Fibroblast of skin of back (primary cell): ENCODE measurements around the gene LBX1.
A peak's percentile ranks its signal among the peaks of the same experiment; 100 is the strongest.

Source experiments
- DNase-seq: peaks from one replicate; pipeline ENCODE4 v3.0.0-alpha.2; 2013

The LBX1 gene

DNA sequence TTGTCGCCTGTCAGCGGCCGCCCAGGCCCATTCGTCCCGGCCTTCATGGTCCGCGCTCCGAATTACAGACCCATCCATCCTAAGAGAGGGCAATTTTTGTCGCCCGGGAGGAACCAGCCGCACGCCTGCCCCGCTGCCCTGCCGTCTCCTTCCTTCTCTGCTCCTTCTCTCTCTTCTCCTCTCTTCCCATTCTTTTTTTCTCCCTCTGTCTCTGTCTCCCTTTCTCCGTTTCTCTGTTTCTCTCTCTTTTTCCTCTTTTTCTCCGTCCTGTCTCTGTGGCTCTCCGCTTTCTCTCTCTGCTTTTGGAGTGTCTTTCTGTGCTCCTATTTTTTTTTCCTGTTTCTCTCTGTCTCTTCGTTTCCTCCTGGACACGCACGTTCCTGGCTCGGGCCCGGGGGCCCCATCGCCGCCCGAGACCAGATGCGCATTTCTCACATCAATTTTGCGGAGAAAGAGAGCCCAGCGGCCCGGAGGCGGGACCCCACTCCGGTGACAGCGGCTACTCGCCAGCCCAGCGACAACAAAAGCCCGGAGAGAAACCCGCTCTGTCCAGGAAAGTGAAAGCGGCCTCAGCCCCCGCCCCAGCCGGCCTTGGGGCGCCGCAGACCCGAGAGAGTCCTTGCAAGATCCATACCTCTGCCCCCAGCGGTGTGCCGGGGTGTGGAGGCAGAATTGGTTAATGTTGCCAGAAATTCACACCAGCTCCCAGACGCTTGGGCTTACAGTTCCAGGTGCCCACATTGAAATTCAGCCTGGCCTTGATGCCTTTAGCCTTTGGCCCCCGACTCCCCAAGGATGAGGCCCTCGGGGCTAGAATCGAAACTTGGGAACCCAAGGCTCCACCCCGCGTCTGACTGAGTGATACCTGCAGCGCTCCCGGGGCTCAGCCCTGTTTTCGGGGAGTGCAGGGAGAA lies 4.1 kb downstream of the LBX1 start:
- no peak for DNase-seq

DNA sequence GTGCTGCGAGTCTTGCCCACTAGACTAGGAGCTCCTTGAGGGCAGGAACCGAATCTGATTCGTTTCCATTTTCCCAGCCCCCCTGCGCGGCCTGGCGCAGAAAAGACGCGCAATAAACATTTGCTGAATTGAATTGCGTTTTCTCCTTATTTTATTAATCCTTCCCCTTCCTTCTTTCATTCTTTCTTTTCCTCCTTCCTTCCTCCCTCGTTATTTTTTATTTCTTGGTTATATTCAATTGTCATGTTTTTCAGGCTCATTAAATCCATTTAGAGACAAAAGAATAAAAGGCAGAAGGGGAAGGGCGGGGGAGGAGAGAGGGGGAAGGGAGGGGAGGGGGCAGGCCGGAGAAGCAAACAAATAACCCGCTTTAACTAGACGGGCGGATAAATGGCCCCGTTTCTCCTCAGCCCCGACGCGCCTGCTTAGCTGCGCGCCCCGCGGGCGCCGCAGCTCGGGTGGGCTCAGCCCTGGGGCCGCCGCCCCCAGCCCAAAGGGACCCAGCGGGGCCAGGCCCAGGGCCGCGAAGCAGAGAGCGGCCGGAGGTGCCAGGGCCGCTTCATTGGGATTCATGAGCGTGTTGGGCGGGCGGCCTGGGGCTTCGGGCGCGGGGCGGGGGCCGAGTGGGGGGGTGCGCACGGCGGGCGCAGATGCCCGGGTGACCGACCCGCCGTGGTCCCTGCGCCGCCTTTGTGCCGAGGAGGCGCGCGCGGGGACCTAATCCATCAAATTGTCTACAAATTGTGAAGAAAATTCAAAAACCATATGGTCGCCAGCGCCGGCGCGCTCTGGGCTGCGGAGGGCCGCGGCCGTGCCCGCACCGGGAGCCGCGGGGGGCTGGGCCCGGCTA lies 5.0 kb downstream of the LBX1 start:
- no peak for DNase-seq

DNA sequence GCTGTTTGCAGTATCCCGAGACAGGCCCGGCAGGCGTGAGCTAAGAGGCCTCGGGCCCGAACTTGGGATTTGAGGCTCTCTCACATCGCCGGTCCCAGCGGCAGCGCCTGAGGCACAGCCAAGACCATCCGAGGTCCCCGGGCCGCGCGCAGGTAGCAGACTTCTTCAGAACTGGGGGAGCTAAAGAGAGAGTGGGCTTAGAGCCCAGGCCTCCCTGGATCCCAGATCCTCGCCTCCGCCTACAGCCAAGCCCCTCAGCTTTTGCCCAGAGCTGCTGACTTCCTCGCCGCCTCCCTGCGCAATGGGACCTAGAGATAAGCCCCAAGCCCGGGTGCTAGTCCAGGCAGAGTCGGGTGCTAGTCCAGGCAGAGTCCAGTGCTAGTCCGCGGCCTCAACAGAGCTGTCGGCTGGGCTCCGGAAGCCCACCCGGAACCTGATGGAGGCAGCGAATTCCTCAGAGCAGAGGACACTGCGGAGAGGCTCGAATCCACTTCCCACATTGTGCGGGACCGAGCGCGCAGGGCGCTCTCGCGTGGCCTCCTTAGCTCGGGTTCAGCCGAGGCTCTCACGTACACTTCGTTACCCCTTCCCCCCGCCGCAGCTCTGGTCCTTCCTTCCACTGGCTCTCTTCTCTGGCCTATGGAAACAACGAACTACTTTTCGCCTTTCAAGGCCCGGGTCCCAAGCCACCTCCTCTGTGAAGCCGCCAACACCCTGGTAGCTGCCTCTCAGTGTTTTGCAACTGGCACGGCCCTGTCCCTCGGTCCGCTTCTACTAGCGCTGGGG lies 5.8 kb downstream of the LBX1 start:
- DNase-seq, result no peak

DNA sequence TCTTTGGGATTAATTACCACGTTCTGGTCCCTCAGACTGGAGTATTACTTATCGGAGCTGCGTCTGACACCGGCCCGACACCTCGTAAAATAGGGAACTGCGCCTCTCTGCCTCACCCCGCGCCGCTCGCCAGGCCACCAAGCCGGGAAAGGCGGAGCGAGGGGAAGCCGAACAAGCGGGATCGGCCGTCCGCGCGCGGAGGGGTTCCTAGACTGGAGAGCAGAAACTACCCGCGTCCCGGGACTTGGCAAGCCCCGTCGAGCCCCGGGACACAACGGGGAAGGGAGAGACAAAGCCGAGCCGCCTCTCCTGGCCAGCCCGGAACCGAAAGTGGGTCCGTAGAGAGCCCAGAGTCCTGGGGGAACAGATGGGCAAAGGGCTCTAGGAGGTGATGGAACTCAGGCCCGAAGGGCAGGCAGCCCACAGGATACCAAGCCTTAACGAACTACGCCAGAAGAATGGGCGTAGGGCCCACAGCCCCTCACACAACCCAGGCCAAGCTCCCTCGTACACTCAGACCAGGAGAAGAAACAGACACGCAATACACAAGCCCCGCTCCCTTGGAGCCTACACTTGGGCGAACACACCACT lies 6.5 kb downstream of the LBX1 start:
- no peak for DNase-seq

DNA sequence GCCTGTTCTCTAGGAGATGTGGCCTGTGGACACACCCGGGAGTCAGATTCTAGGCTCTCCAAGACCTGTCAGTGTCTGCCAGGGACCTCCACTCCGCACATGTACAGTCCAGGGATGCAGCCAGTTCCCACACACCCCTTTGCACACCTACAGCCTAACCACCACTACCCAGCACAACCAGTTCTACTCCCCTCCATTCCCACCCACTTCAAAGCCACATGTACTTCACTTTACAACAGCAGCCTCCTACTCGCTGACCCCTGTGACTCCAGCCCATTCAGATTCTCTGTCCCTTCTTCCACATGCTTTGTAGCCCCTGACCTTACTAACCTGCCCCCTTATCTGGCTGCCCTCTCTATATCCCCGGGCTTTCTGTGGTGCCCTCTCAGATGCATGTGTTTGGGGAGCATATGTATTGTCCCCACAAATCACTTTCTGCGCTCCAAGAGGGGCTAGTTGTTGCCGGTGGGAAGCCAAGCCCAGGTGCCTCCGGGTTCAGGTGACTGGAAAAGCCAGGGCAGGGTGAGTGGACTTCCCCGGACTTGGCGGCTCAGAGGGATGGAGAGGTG lies 7.2 kb downstream of the LBX1 start:
- DNase-seq, result no peak

DNA sequence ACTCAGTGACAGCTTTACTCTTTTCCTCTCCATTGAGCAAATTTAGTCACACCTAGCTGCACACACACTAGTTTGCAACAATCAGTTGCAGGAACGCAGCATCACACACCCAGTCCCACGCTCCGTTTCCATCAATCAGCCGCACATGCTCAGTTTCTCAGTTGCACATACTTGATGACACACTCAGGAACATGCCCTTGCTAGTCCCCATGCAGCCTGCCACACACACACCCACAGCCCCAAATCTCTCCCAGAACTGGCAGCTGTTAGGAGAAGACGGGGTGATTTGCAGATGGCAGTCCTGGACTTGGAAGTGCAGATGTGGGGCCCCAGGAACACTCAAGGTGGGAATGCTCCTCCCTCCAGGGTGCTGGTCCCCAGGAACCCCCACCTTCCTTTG lies 7.7 kb downstream of the LBX1 start:
- DNase-seq, result no peak

DNA sequence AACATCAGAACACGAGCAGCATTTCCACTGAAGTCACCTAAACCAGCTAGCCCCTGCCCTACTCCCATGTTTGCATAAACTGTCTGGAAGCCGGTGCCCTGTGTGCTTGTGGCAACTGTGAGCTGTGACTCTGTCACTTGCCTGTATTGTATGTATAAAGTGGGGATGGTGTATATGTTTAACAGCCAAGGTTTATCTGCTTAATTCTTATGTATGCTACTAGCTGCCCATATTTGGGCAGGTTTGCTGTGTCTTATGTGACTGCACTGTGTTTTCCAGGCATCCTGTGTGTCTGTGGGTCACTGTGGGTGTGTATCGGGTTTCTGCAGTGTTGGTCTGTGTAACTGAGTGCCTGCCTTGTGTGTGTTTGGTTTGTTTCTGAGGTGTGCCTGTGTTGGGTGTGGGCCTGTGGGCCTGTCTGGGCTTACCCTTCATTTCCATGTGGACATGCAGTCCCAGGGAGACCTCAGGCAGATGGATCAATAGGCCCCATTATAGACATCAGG lies 9.3 kb downstream of the LBX1 start:
- DNase-seq, result no peak

DNA sequence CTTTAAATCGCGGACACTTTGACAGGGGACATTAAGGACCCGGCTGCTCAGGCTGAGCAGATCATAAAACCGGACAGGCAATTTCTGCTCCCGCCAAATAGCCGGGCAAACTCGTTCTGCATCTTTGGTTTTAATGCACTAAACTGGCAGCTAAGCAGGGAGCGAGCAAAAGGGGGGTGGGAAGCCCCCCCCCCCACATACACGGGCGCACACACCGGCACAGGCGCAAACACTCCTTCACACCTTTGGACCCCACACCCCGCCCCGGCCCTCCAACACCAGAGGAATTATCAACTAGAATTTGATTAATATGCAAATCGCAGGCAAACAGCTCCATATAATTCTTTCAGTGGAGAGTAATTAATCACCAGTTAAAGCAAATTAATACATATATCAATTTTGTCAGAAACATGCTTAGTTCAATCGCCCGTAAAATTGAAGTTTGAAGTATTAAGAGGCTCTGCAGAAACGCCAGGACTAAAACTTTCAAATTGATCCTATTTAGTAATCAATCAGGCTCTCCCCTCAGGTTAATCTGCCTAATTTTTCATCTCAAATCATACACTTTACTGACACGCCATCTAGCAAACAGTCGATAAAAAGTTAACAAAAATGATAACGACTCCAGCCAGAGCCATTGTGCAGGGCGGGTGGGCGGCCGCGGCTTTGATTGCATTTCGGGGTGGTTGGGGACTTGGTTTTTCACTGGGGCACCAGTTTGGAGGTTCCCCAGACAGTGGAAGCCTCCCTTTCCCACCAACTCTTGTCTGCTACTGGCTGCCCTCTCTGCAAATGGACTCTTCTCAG lies 9.9 kb downstream of the LBX1 start:
- DNase-seq, result no peak

DNA sequence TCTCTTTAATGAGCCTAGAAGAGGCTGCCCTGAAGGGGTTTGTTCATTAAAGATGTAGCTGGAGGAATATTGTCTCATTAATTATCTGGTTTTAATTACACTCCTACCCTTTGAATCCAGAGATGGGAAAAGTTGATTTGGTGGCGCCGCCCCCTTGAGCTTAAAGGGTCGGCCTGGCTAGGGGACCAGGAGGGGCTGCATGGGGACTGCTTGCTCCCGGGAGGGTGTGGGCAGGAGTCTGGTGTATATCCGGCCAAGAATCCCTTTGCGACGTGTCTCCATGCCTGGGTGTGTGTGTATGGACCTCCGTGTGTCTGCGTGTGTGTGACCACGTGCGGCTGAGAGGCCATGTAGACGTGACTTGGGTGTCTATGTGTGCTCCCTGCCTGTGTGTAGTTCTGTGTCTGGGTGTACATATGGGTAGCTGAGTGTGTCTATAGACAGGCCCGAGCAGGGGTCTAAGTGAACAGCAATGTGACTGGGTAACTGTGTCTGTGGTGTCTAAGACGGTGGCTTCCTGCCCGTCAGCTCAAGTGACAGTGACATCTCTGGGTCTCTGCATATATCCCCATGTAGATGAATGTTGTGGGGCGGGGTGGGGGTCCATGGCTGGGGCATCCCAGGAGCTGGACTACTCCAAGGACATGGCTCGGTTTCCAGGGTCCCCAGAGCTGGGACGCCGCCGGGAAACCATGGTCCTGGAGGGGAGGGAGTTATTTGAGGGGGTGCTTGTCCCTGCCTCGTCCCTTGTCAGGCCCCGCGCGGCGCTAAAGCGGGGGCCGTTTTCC lies 10.7 kb downstream of the LBX1 start:
- DNase-seq, result no peak

DNA sequence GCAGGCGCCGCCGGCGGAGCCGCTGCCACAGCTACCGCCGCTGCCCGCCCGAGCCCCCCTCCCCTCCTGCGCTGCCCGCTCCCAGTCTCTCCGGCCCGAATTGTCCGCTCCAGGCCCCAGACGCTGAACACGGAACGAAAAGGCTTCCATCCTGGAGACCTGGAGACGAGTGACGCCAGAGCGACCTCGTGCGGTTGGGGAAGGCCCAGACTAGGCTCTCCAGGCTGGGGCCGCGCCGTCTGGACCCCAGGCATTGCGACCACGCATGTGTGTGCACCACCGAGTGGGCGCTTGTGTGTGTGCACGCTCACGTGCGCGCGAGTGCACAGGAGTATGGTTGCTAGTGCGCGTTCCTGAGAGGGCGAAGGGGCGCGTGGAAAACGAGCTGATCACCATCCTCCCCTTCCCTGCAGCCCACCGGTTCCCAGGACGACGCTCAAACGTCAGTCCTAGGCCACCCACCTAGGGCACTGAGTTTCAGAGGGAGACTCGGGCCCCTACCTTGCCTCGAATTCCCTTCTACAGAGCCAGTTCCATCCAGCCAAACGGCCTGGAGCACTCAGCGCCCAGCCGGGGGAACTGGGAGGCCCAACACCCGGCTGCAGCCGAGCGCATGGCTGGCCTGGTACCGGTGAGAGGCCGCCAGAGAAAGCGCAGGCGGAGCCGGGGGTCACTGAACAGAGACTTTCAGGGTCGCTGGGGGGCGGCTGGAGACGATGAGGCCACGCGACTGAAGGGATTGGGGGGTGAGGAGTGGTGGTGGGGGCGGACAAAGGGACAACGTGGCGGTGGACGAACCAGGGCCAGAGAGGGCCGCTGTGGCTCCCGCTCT lies 11.6 kb downstream of the LBX1 start:
- DNase-seq, result peak; percentile 40

DNA sequence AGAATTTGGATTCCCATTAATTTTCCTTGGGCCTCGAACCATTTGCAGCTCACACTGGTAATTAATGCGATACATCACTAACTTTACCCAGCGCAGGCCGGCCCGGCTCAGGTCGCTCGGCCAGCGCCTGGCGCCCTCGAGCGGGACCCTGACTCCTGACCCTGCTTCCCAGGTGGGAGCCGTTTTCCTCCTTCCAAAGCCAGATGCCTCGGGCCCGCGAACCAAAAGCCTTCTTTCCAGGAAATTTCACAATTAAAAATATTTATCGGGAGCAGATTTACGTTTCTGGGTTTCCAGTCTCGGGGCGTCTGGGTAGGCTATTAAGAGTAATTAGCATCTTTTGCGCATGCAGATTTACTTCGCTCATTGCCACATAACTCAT lies 12.2 kb downstream of the LBX1 start:
- DNase-seq, result no peak

DNA sequence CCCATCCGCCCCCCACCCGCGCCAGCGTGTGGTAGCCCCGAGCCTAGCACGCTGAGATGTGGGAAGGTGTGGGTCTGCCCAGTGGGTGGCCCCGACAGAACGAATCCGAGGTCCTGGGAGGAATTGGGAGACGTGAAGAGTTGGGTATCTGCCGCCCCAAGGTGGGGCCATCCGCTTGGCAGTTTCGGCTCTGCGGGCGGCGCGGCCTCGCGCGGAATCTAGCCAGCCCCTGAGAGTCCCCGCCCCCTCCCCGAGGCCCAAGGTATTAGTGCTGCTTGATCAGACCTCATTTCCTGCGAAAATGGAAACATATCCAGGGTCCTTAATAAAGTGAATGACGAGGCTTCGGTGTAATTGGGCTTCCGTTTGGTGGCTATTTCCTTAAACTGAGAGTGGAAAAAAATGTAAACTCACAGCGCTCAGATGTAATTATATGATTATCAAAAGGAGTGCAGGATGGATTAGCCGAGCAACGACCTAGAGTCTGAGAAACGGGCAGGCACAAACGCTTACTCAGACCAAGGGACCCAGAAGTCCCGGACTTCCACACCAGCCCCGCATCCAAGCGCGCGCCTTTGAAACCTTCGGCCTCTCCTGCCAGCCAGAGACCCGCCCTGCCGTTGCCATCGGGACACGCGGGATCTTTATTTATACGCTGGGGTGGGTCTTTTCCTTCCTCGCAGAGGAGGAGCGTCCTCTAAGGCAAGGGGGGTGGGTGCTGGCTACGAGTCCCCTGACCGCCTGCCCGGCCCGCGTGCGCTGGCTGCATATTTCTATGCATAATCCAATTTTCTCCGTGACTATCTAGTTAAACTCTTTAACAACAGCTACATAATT lies 12.8 kb downstream of the LBX1 start:
- DNase-seq, result no peak

DNA sequence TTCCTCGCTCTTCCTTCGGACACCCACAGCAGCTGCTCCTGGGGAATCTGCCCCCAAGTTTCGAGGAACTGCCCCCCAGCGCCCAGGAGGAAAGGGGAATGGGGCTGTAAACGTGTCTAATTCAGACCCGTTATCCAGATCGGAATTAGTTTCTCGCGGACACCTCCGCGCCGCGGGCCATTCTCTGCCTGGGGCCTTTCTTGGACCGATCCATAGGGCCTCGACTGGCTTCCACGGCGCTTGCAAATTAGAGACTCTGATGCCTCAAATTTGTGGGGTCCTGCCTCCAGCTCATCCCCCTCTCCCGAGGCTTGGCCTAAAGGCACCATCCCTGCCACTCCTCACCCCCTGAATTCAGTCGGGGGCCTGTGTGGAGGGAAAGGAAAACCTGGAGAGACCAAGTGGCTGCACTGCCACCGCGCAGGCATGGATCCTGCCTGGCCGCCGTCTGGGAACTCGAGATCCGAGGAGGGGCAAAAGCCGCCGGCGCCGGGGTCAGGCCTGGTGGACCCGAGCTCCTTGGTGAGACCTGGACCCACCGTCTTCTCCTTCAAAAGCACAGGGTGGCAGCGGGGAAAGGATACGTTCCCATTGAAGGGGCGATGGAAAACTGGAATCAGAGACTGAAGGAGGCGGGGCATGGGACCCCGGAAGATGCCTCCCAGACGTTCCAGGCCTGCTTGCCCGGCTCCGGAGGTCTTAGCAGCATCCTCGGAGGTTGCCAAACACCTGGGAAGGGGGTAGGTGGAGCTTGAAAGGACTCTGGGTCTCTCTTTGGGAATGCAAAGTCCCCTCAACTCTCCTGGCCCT lies 13.7 kb downstream of the LBX1 start:
- DNase-seq, result no peak

DNA sequence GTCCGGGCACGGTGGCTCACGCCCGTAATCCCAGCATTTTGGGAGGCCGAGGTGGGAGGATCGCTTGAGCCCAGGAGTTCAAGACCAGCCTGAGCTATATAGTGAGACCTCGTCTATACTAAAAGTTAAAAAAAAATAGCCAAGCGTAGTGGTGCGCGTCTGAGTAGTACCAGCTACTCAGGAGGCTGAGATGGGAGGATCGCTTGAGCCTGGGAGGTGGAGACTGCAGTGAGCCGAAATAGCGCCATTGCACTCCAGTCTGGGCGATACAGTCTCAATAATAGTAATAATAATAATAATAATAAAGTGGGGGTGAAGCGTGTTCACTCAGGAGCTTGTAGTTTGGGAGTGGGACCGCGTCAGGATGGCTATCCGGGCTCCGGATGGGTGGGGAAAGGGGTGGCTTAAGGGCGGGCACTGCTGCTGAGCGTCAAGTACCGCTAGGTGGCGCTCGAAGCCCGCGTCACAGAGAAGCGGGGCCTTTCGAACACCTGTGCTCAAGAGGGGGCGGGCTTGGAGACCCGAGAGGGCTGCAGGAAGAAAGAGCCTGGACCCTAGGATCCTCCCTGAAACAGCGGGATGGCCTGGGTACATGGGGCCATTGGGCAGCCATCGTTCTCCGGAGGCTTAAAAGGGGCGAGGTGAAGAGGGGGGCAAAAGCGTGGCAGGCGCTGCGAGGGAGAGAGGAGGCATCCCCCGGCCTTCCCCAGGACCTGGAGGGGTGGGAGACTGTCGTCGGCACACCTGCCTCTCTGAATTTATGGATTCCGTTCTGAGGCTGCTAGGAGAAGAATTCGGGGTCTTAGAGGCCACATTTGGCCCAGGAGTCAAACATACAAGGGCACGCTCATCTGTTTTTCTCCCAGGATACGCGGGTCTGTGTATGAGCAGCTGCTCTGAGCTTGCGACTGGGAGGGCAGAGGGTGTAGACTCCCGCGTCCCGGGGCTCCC lies 14.5 kb downstream of the LBX1 start:
- peak; percentile 43 for DNase-seq

DNA sequence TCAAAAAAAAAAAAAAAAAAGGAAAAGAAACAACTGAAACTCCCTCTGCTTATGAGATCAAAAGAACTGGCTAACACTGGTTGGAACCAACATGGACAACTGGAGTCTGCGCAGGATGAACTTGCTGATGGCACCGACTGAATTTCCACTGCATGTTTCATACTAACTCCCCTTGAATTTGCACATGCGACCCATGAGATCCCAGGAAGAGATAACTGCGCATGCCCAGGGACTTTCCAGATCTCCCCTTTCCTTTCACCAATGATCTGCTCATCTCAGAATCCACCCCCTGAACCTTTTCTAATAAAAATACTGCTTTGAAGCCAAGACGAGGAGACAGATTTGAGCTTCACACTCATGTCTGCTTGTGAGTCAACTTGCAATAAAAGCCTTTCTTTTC lies 20.7 kb downstream of the LBX1 start:
- no peak for DNase-seq

DNA sequence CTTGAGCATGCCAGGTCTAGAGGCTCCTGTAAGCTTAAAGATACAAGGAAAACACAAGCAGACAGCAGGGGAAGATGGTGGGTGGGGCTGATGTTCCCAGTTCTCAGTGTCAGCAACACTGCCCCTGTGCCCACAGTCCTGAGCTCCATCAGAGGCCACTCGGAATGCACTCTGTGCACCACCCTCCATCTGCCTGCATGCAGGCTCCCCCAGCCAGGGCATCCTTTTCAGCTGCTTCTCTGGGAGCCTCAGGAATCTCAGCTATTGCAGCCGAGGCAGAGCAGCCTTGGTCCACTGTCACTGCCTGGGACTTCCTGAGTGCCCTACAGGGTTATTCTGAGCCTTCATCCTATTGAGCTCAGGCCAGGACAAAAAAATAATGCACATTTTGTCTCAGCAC lies 22.2 kb downstream of the LBX1 start:
- DNase-seq, result no peak
